Progenitor cell of endocrine pancreas (in vitro differentiated cells): Measurements from ENCODE around the gene FBLN1. TPM values are rescaled to one million over a fixed set of nuclear protein-coding genes. Genes with fewer than 3 reads are reported as not detected.

Experiments
- DNase-seq: peaks from one replicate; pipeline ENCODE4 v3.0.0; 2021; ENCODE audit warnings: low spot score; ENCODE audit not compliant: unreplicated experiment
- H3K27ac Mint-ChIP-seq: 2 replicates; pipeline ENCODE4 v1.8.0; 2021; ENCODE audit warnings: mild to moderate bottlenecking, moderate library complexity, mixed read lengths
- H3K27me3 Mint-ChIP-seq: 2 replicates; pipeline ENCODE4 v1.8.0; 2021; ENCODE audit warnings: mixed read lengths
- H3K36me3 Mint-ChIP-seq: 2 replicates; pipeline ENCODE4 v1.8.0; 2022; ENCODE audit warnings: mixed read lengths; ENCODE audit not compliant: insufficient read depth
- H3K4me1 Mint-ChIP-seq: 2 replicates; pipeline ENCODE4 v1.8.0; 2021; ENCODE audit warnings: low read depth, mixed read lengths
- H3K4me3 Mint-ChIP-seq: 2 replicates; pipeline ENCODE4 v1.8.0; 2021; ENCODE audit warnings: low read depth, mild to moderate bottlenecking, moderate library complexity, mixed read lengths
- H3K9me3 Mint-ChIP-seq: 2 replicates; pipeline ENCODE4 v1.8.0; 2021; ENCODE audit warnings: low read depth, mixed read lengths
- total RNA-seq: library from RNA; stranded (reverse); gene quantifications from 2 replicates; pipeline ENCODE4 v1.2.1, GENCODE V29; 2021
- TF ChIP-seq, protein P1 (sequence below): fragments of 200-600 bp; sonication (generic); IDR thresholded peaks from one replicate; pipeline ENCODE4 v1.5.0; 2021; ENCODE audit warnings: antibody characterized with exemption, mild to moderate bottlenecking; ENCODE audit not compliant: unreplicated experiment

The FBLN1 gene
- total RNA-seq, 1 donor from 2014 or later, result 258 TPM

DNA sequence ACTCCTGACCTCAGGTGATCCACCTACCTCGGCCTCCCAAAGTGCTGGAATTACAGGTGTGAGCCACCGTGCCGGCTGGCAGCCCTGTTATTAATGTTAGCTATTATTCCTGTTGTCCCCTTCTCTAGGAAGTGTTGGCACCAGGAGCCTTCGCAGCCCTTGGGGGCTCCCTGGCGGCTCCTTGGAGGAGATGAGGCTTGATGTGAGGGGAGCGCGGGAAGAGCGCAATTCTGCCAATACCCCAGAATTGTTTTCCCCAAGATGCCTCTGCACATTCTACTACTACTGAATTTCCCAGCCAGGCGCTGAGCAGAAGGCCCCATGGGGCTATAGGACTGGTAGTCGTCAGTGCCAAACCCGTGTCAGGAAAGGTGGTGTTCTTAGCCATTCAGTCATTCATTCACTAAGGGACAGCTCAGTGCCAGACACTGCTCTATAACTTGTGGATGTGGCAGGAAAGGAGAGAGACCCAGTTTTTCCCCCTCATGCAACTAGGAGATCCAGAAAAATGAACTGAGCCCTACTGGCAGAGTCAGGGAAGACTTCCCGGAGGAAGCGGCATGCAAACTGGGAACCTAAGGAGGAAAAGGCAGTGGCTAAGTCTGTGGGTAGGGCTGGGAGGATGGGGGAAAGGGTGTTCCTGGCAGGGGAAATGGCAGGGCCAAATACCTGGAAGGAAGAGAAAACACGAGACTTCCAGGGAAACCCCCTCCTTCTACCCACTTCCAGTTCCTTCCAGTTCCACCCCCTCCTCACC, 3.5 kb downstream of the FBLN1 start:
- no peak overlapping the region for H3K4me3 Mint-ChIP-seq
- H3K27me3 Mint-ChIP-seq, result no peaks in the 10 kb centered on the region
- TF ChIP-seq, protein P1, sequence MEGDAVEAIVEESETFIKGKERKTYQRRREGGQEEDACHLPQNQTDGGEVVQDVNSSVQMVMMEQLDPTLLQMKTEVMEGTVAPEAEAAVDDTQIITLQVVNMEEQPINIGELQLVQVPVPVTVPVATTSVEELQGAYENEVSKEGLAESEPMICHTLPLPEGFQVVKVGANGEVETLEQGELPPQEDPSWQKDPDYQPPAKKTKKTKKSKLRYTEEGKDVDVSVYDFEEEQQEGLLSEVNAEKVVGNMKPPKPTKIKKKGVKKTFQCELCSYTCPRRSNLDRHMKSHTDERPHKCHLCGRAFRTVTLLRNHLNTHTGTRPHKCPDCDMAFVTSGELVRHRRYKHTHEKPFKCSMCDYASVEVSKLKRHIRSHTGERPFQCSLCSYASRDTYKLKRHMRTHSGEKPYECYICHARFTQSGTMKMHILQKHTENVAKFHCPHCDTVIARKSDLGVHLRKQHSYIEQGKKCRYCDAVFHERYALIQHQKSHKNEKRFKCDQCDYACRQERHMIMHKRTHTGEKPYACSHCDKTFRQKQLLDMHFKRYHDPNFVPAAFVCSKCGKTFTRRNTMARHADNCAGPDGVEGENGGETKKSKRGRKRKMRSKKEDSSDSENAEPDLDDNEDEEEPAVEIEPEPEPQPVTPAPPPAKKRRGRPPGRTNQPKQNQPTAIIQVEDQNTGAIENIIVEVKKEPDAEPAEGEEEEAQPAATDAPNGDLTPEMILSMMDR, result no peak
- peak overlapping the region; percentile 73 for H3K27ac Mint-ChIP-seq
- H3K36me3 Mint-ChIP-seq, result peaks cover 6% of the 10 kb centered on the region
- H3K9me3 Mint-ChIP-seq, result no peaks in the 10 kb centered on the region
- peaks cover 22% of the 10 kb centered on the region for H3K4me1 Mint-ChIP-seq
- DNase-seq, result no peak

DNA sequence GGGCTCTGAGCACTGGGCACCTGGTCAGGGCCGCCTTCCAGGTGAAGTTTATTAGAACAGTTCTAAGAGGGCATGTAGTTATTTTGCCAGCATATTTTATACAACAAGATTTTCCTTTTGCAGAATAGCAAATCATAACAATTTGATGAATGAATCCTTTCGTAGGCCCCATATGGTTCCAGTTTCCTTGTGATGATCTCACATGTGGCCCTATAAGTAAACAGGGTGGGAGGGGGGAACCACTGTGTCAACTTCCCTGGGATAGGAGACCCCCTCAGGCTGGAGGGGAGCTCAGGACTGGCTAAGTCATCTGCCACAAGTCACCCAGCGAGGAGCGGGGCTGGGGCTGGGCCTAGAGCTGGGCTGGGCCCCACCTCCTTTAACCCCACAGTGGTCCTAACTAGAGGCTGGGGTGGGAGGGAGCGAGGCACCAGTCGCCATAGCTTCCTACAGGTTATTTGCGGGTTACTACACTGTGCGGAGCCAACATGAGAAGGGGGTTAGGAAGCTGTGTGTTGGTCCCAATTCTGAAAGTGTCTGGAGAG, 4.2 kb downstream of the FBLN1 start:
- Mint-ChIP-seq H3K27ac (peak overlapping the region; percentile 41), H3K9me3 (no peaks in the 10 kb centered on the region), H3K4me3 (no peak overlapping the region), H3K4me1 (peaks cover 23% of the 10 kb centered on the region), H3K36me3 (peaks cover 6% of the 10 kb centered on the region), H3K27me3 (no peaks in the 10 kb centered on the region)
- DNase-seq, result no peak
- TF ChIP-seq, protein P1, result no peak

DNA sequence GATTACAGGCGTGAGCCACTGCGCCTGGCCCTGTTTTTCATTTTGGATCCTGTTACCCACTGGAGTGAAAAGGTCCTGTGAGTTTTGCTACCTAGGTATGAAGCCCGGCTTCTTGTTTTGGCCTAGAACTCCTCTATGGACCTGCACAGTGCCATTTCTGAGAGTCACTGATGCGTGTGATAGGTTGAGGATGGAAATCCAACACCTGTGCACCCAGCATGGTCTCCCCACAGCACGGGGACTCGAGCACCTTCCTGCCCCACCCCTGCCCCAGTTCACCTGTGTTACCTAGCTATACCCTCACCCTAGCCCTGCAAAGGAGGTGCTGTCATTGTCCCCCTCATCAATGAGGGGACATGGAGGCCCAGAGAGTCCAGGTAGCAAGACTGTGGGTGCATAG, 5.1 kb downstream of the FBLN1 start:
- no peak for DNase-seq
- Mint-ChIP-seq H3K27ac (no peak overlapping the region), H3K36me3 (peaks cover 6% of the 10 kb centered on the region), H3K4me3 (no peak overlapping the region), H3K4me1 (peaks cover 23% of the 10 kb centered on the region), H3K9me3 (no peaks in the 10 kb centered on the region), H3K27me3 (no peaks in the 10 kb centered on the region)
- TF ChIP-seq, protein P1, result no peak

DNA sequence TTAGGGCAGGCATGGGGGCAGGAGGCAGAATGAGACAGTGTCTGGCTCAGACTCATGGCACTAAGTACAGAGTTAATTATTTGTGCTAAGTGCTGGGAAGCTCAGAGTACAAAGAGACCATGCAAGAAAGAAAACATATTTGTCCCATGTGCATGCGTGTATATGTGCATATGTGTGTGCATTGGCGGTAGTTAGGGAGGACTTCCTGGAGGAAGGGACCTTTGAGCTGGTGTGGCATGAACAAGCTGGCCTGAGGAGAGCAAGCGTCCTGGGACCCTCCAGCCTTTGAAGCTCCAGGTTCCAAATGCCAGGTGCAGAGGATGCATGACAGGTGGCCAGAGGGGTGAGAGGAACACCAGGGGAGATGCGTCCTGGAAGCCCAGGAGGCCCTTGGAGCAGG, 6.1 kb downstream of the FBLN1 start:
- Mint-ChIP-seq H3K9me3 (no peaks in the 10 kb centered on the region), H3K4me1 (peaks cover 23% of the 10 kb centered on the region), H3K36me3 (peaks cover 6% of the 10 kb centered on the region), H3K4me3 (no peak overlapping the region), H3K27ac (no peak overlapping the region), H3K27me3 (no peaks in the 10 kb centered on the region)
- TF ChIP-seq, protein P1, result no peak
- no peak for DNase-seq

DNA sequence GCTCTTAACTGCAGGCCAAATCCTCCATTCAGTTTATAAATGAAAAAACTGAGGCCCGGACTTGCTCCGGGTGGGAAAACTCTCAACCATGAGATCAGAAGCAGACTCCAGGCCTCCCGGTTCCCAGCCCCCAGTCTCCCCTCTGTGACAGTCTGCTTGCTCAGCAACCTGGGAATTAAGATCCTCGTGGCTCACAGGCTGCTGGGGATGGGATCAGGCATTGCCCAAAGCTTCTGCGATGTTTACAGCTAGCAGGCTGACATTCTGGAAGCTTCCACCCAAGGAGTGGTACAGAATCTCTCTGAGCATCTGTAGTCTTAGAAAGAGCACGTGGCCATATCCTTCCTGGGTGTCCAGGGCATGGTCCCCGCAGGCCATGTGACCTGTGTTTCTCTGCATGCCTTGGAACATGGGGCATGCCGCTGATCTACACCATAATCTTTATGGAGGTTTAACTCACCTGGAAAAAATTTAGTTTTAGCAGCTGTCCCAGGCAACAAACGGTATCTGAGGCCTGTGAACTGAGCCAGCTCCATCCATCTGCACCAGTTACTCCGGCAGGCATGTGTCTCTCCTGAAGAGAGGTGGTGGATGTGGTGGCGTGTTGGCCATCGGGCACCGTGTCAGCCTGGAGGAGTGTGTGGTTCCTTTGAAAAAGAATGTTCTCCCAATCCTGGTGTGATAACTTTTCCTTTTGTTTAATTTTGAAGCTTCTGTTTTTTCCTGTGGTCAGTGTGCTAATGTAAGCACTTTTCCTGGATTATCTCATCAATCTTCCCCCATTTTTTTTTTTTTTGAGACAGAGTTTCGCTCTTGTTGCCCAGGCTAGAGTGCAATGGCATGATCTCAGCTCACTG, 7.9 kb downstream of the FBLN1 start:
- no peak overlapping the region for H3K4me3 Mint-ChIP-seq
- DNase-seq, result no peak

More for the DNA sequence above, 7.9 kb downstream of the FBLN1 start:
- TF ChIP-seq, protein P1, result no peak
- peaks cover 13% of the 10 kb centered on the region for H3K4me1 Mint-ChIP-seq
- no peaks in the 10 kb centered on the region for H3K27me3 Mint-ChIP-seq
- no peak overlapping the region for H3K27ac Mint-ChIP-seq
- no peaks in the 10 kb centered on the region for H3K9me3 Mint-ChIP-seq
- peaks cover 6% of the 10 kb centered on the region for H3K36me3 Mint-ChIP-seq
